Stimulated activated CD4-positive, alpha-beta T cell treated with anti-CD3 and anti-CD28 coated beads, Interleukin-15, amount 100 ng/mL, for 48 hours (primary cell): ENCODE data around the gene SERINC3.
A peak's percentile ranks its signal among the peaks of the same experiment; 100 is the strongest.
"Not testable (repeated sequence)": the region's sequence is repeated elsewhere in the genome, so short reads cannot be mapped to it uniquely, and the experiment has no call there.

ENCODE experiments used
- DNase-seq, 2 donors: peaks; one replicate each; pipeline ENCODE4 v3.0.0-alpha.2; 2020; ENCODE audit warnings: low read depth in 2 of 2

Gene SERINC3

GRCh38 chr20:44491635-44492395 lies 30.1 kb downstream of the SERINC3 start:
- DNase-seq = no peak

- no peak for DNase-seq
Measured at GRCh38 chr20:44489931-44490330, 31.9 kb downstream of the SERINC3 start.

- no peak for DNase-seq
Measured at GRCh38 chr20:44489223-44489622, 32.6 kb downstream of the SERINC3 start.

GRCh38 chr20:44488551-44488950 lies 33.3 kb downstream of the SERINC3 start:
- DNase-seq = no peak

GRCh38 chr20:44485830-44486198 lies 36.1 kb downstream of the SERINC3 start:
- no peak for DNase-seq

- DNase-seq = no peak
Measured at GRCh38 chr20:44485078-44485829, 36.6 kb downstream of the SERINC3 start.

- no peak for DNase-seq
Measured at GRCh38 chr20:44483112-44483511, 38.8 kb downstream of the SERINC3 start.

- no peak for DNase-seq
Measured at GRCh38 chr20:44481719-44482416, 40.0 kb downstream of the SERINC3 start.

GRCh38 chr20:44480097-44480496 lies 41.8 kb downstream of the SERINC3 start:
- no peak for DNase-seq

GRCh38 chr20:44479643-44480042 lies 42.2 kb downstream of the SERINC3 start:
- DNase-seq = no peak

- DNase-seq = no peak
Measured at GRCh38 chr20:44478206-44478605, 43.7 kb downstream of the SERINC3 start.

GRCh38 chr20:44477151-44477550 lies 44.7 kb downstream of the SERINC3 start:
- no peak for DNase-seq

GRCh38 chr20:44475694-44476560 lies 45.9 kb downstream of the SERINC3 start, which contains the start of gene TTPAL:
TSS of gene TTPAL (plus strand) at chr20:44475874. CDS start at chr20:44480000, 4,126 bp downstream.
- peak; percentile 79 to 88 for DNase-seq

- no peak for DNase-seq
Measured at GRCh38 chr20:44475372-44475693, 46.5 kb downstream of the SERINC3 start.

GRCh38 chr20:44472283-44472682 lies 49.6 kb downstream of the SERINC3 start:
- DNase-seq = not testable (repeated sequence)

GRCh38 chr20:44471481-44471882 lies 50.4 kb downstream of the SERINC3 start:
- DNase-seq = no peak

- no peak for DNase-seq
Measured at GRCh38 chr20:44470327-44470726, 51.5 kb downstream of the SERINC3 start.

- DNase-seq = no peak
Measured at GRCh38 chr20:44468044-44468782, 53.7 kb downstream of the SERINC3 start.

GRCh38 chr20:44467289-44467883 lies 54.5 kb downstream of the SERINC3 start:
- no peak for DNase-seq

- no peak for DNase-seq
Measured at GRCh38 chr20:44465001-44465560, 56.8 kb downstream of the SERINC3 start.
